T-cell (primary cell): Measurements from ENCODE around the gene SOX4. TPM values are rescaled to one million over a fixed set of nuclear protein-coding genes. Genes with fewer than 3 reads are reported as not detected.

Source experiments
- ATAC-seq, 4 experiments: fragments of 200-7000 bp in 3 of 4; fragments of 150-1000 bp in 1 of 4; cut with Tn5 transposase; replicated peaks in 1 of 4; 1 replicate in 3 of 4; 2 replicates in 1 of 4; pipeline ENCODE4 v1.10.0; 2021; ENCODE audit warnings: moderate library complexity in 3 of 4, mild to moderate bottlenecking in 2 of 4, moderate number of reproducible peaks in 1 of 4
- CTCF ChIA-PET, 2 donors: fragments of 300-600 bp; sonication (Branson Sonifier 250); formaldehyde crosslinking; loops; one replicate each; lab custom pipeline; 2022; ENCODE audit warnings: antibody characterized with exemption in 2 of 2; lab: Charles Lee
- POLR2A ChIA-PET, 2 donors: fragments of 300-600 bp; sonication (Branson Sonifier 250); formaldehyde crosslinking; loops; one replicate each; lab custom pipeline; 2022; ENCODE audit warnings: antibody characterized with exemption in 2 of 2; lab: Charles Lee
- DNase-seq, 35 experiments: peaks; one replicate each; pipeline versions ENCODE4 v3.0.0 to v3.0.0-alpha.2; 2013 to 2023
- H3K27ac ChIP-seq: one replicate; pipeline ENCODE4 v1.5.1; 2013; ENCODE audit warnings: low read length
- H3K27me3 ChIP-seq, 2 experiments: replicated peaks in 1 of 2; 1 replicate in 1 of 2; 2 replicates in 1 of 2; pipeline versions ENCODE4 v1.6.1 to v1.7.0; 2013; ENCODE audit warnings: low read length in 1 of 2, mixed read lengths in 1 of 2; ENCODE audit not compliant: control insufficient read depth in 2 of 2, insufficient read depth in 2 of 2; ENCODE audit errors: extremely low read depth in 1 of 2
- H3K36me3 ChIP-seq, 2 donors: 1 replicate in 1 of 2; 2 replicates in 1 of 2; pipeline versions ENCODE4 v1.6.1 to v1.7.0; 2013; ENCODE audit warnings: low read length in 1 of 2; ENCODE audit not compliant: control insufficient read depth in 2 of 2, insufficient read depth in 1 of 2; ENCODE audit errors: extremely low read depth in 1 of 2
- H3K4me1 ChIP-seq, 2 experiments: 1 replicate in 1 of 2; 2 replicates in 1 of 2; pipeline versions ENCODE4 v1.6.1 to v1.7.0; 2013; ENCODE audit warnings: low read length in 2 of 2, mixed read lengths in 1 of 2; ENCODE audit not compliant: insufficient read depth in 2 of 2, control insufficient read depth in 1 of 2; ENCODE audit errors: extremely low read depth in 1 of 2
- H3K4me3 ChIP-seq, 2 donors: 1 replicate in 1 of 2; 2 replicates in 1 of 2; pipeline versions ENCODE4 v1.5.1 to v1.7.0; 2013; ENCODE audit warnings: mild to moderate bottlenecking in 2 of 2, low read length in 1 of 2, moderate library complexity in 1 of 2; ENCODE audit not compliant: control insufficient read depth in 1 of 2; ENCODE audit errors: extremely low read depth in 1 of 2
- H3K9me3 ChIP-seq: 2 replicates; pipeline ENCODE4 v1.7.0; 2013
- H3K27ac Mint-ChIP-seq, 2 donors: one replicate each; pipeline ENCODE4 v1.8.0; 2020 to 2021; ENCODE audit warnings: mild to moderate bottlenecking in 2 of 2, mixed read lengths in 2 of 2
- H3K27me3 Mint-ChIP-seq, 2 donors: one replicate each; pipeline ENCODE4 v1.8.0; 2021 to 2022; ENCODE audit warnings: mixed read lengths in 2 of 2
- H3K36me3 Mint-ChIP-seq: one replicate; pipeline ENCODE4 v1.8.0; 2021; ENCODE audit warnings: mixed read lengths
- H3K4me1 Mint-ChIP-seq, 3 donors: one replicate each; pipeline ENCODE4 v1.8.0; 2020 to 2022; ENCODE audit warnings: mixed read lengths in 3 of 3, mild to moderate bottlenecking in 1 of 3
- H3K4me3 Mint-ChIP-seq, 3 donors: one replicate each; pipeline ENCODE4 v1.8.0; 2020 to 2022; ENCODE audit warnings: mild to moderate bottlenecking in 3 of 3, mixed read lengths in 3 of 3, moderate library complexity in 3 of 3
- H3K9me3 Mint-ChIP-seq, 3 donors: one replicate each; pipeline ENCODE4 v1.8.0; 2020 to 2022; ENCODE audit warnings: mixed read lengths in 3 of 3
- WGBS: methylation state at CpG from one replicate; pipeline ENCODE4 v1.1.5; 2013; ENCODE audit warnings: missing lambda C conversion rate; ENCODE audit not compliant: insufficient coverage; 5-methylcytosine and 5-hydroxymethylcytosine counted together
- total RNA-seq, 35 experiments: library from RNA in 6 of 35; stranded (reverse) in 6 of 35; fragments of 120-200 nt in 1 of 35; gene quantifications; one replicate each; pipeline versions ENCODE4 v1.2.1 to v1.2.4 and lab custom pipeline; 2013 to 2026

SOX4 gene
- total RNA-seq, 5 donors from 2014 or later (not counting 1 experiment from before 2014, with no cell fraction given): 1.5 to 15.8 (median 2.9) TPM

- H3K27ac Mint-ChIP-seq: no peak overlapping the region
These were observed 5.6 kb downstream of the SOX4 start for GRCh38 chr6:21599051-21599696.

DNA sequence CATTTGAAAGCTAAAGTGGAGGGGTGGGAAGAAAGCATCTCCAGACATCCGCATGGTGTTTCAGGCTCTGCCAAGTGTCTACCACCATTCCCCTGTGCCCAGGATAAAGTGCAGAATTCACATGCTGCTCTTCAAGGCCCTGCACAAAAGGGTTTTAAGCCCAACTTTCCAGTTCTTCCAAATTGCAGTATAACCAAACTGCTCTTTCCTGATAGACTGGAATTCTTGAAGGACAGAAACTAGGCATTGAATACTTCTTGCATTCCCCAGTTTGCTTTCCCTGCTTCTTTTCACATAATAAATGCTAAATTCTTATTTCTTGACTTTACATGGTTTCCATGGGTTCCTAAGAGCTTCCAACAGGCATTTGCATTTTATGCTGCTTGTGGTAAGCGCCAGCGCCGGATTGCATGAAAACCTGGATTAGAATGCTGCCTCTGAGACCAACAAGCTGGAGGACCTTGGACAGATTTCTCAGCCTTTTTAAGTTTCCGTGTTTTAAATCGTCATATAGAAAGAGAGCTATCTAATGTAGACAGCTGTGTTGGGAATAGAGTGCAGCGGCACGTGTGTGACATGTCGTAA, 7.9 kb downstream of the SOX4 start:
- Mint-ChIP-seq H3K36me3 (no peaks in the 10 kb centered on the region), H3K4me3 (no peak overlapping the region), H3K9me3 (no peaks in the 10 kb centered on the region), H3K27ac (no peak overlapping the region), H3K4me1 (peaks cover 8 to 19% (median 12%) of the 10 kb centered on the region in 3 donors), H3K27me3 (peaks cover 13 to 49% of the 10 kb centered on the region in 2 donors)
- ChIA-PET POLR2A (no interaction called here), CTCF (no interaction called here)
- DNase-seq (no peak), ATAC-seq (no peak)
- peaks cover 0 to 25% of the 10 kb centered on the region in 2 experiments for H3K27me3 ChIP-seq
- H3K4me3 ChIP-seq: no peak overlapping the region
- H3K9me3 ChIP-seq: no peaks in the 10 kb centered on the region
- H3K27ac ChIP-seq: no peak overlapping the region
- H3K36me3 ChIP-seq: no peaks in the 10 kb centered on the region
- WGBS: 90% methylated on average over 8 of the region's 9 CpGs
- peaks cover 7 to 17% of the 10 kb centered on the region in 2 experiments for H3K4me1 ChIP-seq

More at GRCh38 chr6:21599051-21599696, 5.6 kb downstream of the SOX4 start:
- peaks cover 0 to 40% of the 10 kb centered on the region in 2 experiments for H3K27me3 ChIP-seq
- no peak overlapping the region for H3K27ac ChIP-seq
- Mint-ChIP-seq H3K4me1 (peaks cover 21 to 30% (median 23%) of the 10 kb centered on the region in 3 donors), H3K4me3 (no peak overlapping the region), H3K27me3 (peaks cover 13 to 57% of the 10 kb centered on the region in 2 donors), H3K36me3 (no peaks in the 10 kb centered on the region), H3K9me3 (no peaks in the 10 kb centered on the region)
- CTCF ChIA-PET: interaction anchor here in 1 of 2 donors (0.6 to 0.9 kb wide), 2 partner anchors 8 to 340 kb away, joined by 3 read pairs; no protein-coding TSS in a partner anchor
- peaks cover 17 to 21% of the 10 kb centered on the region in 2 experiments for H3K4me1 ChIP-seq
- no peaks in the 10 kb centered on the region for H3K36me3 ChIP-seq
- H3K9me3 ChIP-seq: no peaks in the 10 kb centered on the region
- DNase-seq (no peak), ATAC-seq (no peak)
- POLR2A ChIA-PET: no interaction called here
- WGBS: 36% methylated on average over 2 of the region's 3 CpGs
- no peak overlapping the region for H3K4me3 ChIP-seq

DNA sequence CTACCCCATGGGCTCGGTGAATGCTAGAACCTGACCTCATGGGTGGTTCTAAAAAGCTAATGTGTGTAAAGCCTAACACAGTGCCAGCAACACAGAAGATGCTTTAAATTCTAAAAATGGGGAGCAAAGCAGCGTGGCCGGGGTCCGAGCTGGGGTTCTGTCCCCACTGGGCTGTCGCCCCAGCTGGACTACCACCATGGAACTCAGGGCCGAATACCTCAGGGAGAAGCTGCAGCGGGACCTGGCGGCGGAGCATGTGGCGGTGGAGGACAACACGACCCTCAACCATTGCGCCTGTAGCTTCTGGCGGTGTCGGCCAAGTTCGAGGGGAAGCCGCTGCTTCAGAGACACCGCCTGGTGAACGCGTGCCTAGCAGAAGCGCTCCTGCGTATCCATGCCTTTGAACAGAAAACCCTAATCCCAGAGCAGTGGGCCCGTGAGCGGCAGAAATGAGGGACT, 8.4 kb downstream of the SOX4 start:
- H3K27me3 Mint-ChIP-seq: peaks cover 12 to 48% of the 10 kb centered on the region in 2 donors
- ATAC-seq: no peak
- Histone ChIP-seq H3K9me3 (no peaks in the 10 kb centered on the region), H3K27me3 (peaks cover 0 to 21% of the 10 kb centered on the region in 2 experiments), H3K4me3 (no peak overlapping the region), H3K27ac (no peak overlapping the region), H3K36me3 (no peaks in the 10 kb centered on the region), H3K4me1 (peaks cover 2 to 17% of the 10 kb centered on the region in 2 experiments)
- no peaks in the 10 kb centered on the region for H3K9me3 Mint-ChIP-seq
- ChIA-PET CTCF (no interaction called here), POLR2A (interaction anchor here in 1 of 2 donors (0.6 kb wide), 1 partner anchor 1013 kb away, joined by 3 read pairs; no protein-coding TSS in a partner anchor)
- H3K4me1 Mint-ChIP-seq: peaks cover 3 to 14% (median 7%) of the 10 kb centered on the region in 3 donors
- 94% methylated on average over 19 of the region's 23 CpGs for WGBS
- H3K36me3 Mint-ChIP-seq: no peaks in the 10 kb centered on the region
- H3K4me3 Mint-ChIP-seq: no peak overlapping the region
- H3K27ac Mint-ChIP-seq: no peak overlapping the region
- DNase-seq: no peak

- Histone ChIP-seq H3K36me3 (no peaks in the 10 kb centered on the region), H3K27ac (no peak overlapping the region), H3K4me1 (peaks cover 0 to 15% of the 10 kb centered on the region in 2 experiments), H3K27me3 (peaks cover 0 to 18% of the 10 kb centered on the region in 2 experiments), H3K9me3 (no peaks in the 10 kb centered on the region), H3K4me3 (no peak overlapping the region)
- ATAC-seq: no peak
- no CpG with 5 or more reads among the region's 5 CpGs for WGBS
- Mint-ChIP-seq H3K4me3 (no peak overlapping the region), H3K4me1 (peaks cover 0 to 4% (median 2%) of the 10 kb centered on the region in 3 donors), H3K36me3 (no peaks in the 10 kb centered on the region), H3K9me3 (no peaks in the 10 kb centered on the region), H3K27me3 (peaks cover 10 to 39% of the 10 kb centered on the region in 2 donors), H3K27ac (no peak overlapping the region)
- ChIA-PET CTCF (no interaction called here), POLR2A (no interaction called here)
- no peak for DNase-seq
These were observed 9.8 kb downstream of the SOX4 start for GRCh38 chr6:21603082-21603952.

GRCh38 chr6:21604081-21604480, 10.5 kb downstream of the SOX4 start:
- no peak overlapping the region for H3K27ac Mint-ChIP-seq
- peaks cover 0 to 8% of the 10 kb centered on the region in 2 experiments for H3K4me1 ChIP-seq
- no peaks in the 10 kb centered on the region for H3K4me1 Mint-ChIP-seq
- no peak overlapping the region for H3K4me3 Mint-ChIP-seq
- no peaks in the 10 kb centered on the region for H3K9me3 Mint-ChIP-seq
- H3K4me3 ChIP-seq: no peak overlapping the region
- ChIA-PET POLR2A (interaction anchor here in 1 of 2 donors (0.5 kb wide), 1 partner anchor 1032 kb away, joined by 3 read pairs; no protein-coding TSS in a partner anchor), CTCF (interaction anchor here in 1 of 2 donors (0.5 kb wide), 1 partner anchor 21 kb away, joined by 3 read pairs; no protein-coding TSS in a partner anchor)
- WGBS: no CpG with 5 or more reads among the region's 3 CpGs
- H3K36me3 ChIP-seq: no peaks in the 10 kb centered on the region
- H3K27ac ChIP-seq: no peak overlapping the region
- peaks cover 6 to 31% of the 10 kb centered on the region in 2 donors for H3K27me3 Mint-ChIP-seq
- ATAC-seq (no peak), DNase-seq (no peak)
- no peaks in the 10 kb centered on the region for H3K9me3 ChIP-seq
- H3K27me3 ChIP-seq: peaks cover 0 to 15% of the 10 kb centered on the region in 2 experiments
- H3K36me3 Mint-ChIP-seq: no peaks in the 10 kb centered on the region

DNA sequence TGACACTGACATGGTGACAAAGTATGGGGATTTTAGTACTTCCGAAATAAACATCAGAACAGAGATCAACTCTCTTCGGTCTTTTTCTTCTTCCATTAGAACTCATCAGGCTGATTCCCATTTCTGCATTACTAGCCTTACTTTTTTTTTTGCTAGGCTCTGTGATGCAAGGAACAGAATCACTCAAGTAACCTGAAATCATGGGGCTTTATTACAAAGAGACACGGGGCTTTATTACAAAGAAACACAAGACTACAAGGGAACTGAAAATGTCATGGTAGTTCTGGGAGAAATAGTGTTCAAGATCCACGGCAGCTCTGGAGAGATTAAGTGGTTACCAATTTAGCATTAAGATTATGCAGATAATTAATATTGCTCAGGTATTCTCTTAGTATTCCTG, 11.6 kb downstream of the SOX4 start:
- POLR2A ChIA-PET: no interaction called here
- CTCF ChIA-PET: no interaction called here

More for the DNA sequence above, 11.6 kb downstream of the SOX4 start:
- Histone ChIP-seq H3K9me3 (no peaks in the 10 kb centered on the region), H3K27me3 (peaks cover 0 to 14% of the 10 kb centered on the region in 2 experiments), H3K27ac (no peak overlapping the region), H3K4me1 (no peaks in the 10 kb centered on the region), H3K4me3 (no peak overlapping the region), H3K36me3 (no peaks in the 10 kb centered on the region)
- ATAC-seq (no peak), DNase-seq (no peak)
- WGBS: no CpG with 5 or more reads among the region's 4 CpGs
- H3K27me3 Mint-ChIP-seq: peaks cover 4 to 23% of the 10 kb centered on the region in 2 donors
- no peaks in the 10 kb centered on the region for H3K36me3 Mint-ChIP-seq
- H3K9me3 Mint-ChIP-seq: no peaks in the 10 kb centered on the region
- H3K4me3 Mint-ChIP-seq: no peak overlapping the region
- H3K27ac Mint-ChIP-seq: no peak overlapping the region
- H3K4me1 Mint-ChIP-seq: no peaks in the 10 kb centered on the region
